Mucosa of rectum (tissue), 2 donors: ENCODE results near the gene NFATC2.
A peak's percentile ranks its signal among the peaks of the same experiment; 100 is the strongest.
"Not testable (repeated sequence)": the region's sequence is repeated elsewhere in the genome, so short reads cannot be mapped to it uniquely, and the experiment has no call there.

Source experiments
- H3K27ac ChIP-seq, 2 donors: one replicate each; pipeline ENCODE4 v1.7.0; 2013; ENCODE audit warnings: inconsistent platforms in 2 of 2, low read depth in 2 of 2, low read length in 2 of 2
- H3K27me3 ChIP-seq, 2 donors: one replicate each; pipeline ENCODE4 v1.7.0; 2013; ENCODE audit warnings: low read length in 2 of 2; ENCODE audit not compliant: control insufficient read depth in 2 of 2, insufficient read depth in 2 of 2
- H3K36me3 ChIP-seq, 2 donors: one replicate each; pipeline ENCODE4 v1.7.0; 2013; ENCODE audit warnings: low read length in 2 of 2; ENCODE audit not compliant: control insufficient read depth in 2 of 2, insufficient read depth in 2 of 2
- H3K4me1 ChIP-seq, 2 donors: one replicate each; pipeline ENCODE4 v1.7.0; 2013; ENCODE audit warnings: low read length in 2 of 2, mild to moderate bottlenecking in 1 of 2; ENCODE audit not compliant: control insufficient read depth in 2 of 2, insufficient read depth in 2 of 2
- H3K4me3 ChIP-seq, 2 donors: one replicate each; pipeline ENCODE4 v1.7.0; 2013; ENCODE audit warnings: low read length in 2 of 2
- H3K9ac ChIP-seq, 2 donors: one replicate each; pipeline ENCODE4 v1.7.0; 2013; ENCODE audit warnings: low read length in 2 of 2, low read depth in 1 of 2, mild to moderate bottlenecking in 1 of 2
- H3K9me3 ChIP-seq, 2 donors: one replicate each; pipeline ENCODE4 v1.7.0; 2013; ENCODE audit warnings: low read length in 2 of 2; ENCODE audit not compliant: control insufficient read depth in 2 of 2
- donor health status: healthy.
- donor health status: Normal muscosa, but diverticular disease.

The NFATC2 gene

DNA sequence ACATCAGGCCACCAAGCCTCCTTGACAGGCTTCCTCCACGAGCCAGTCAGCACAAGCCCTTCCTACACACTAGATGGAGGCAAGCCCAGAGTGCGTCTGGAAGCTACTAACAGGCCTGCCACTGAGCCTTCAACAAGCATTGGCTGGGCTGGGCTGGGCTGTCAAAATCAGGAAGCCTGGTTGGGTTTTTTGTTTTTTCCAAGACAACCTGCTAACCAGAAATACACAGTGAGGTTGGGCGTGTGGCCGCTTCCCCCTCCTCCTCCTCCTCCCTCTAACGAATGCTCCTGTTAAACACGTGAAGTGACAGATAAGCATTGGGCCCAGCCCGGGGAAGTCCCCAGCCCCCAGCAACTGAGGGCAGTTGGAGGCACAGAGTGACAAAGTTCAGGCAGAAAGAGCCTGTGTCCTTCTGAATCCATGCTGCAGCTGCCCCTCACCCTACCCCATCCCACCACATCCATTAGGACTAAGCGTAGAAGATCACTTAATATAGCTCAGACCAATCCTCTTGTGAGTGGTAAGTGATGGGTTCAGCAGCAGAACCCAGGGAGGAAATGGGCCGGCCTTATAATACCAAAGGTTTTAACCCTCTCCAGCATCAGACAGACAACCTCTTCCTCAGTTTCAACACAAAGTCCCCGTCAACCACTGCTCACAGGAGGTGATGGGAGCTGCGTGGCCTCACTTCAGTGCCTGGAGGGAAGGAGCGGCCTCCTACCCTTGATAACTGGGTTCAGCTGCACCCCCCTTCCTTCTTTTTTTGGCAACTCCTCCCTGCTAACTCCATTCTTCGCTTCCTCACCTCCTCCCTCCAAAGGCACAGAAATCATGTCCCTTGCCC, 1.1 kb downstream of the NFATC2 start:
- no peaks in the 10 kb centered on the region for H3K9me3 ChIP-seq
- H3K36me3 ChIP-seq = peaks cover 0 to 7% of the 10 kb centered on the region in 2 donors
- peak overlapping the region; percentile 49 to 76 for H3K4me3 ChIP-seq
- peaks cover 20 to 31% of the 10 kb centered on the region in 2 donors for H3K4me1 ChIP-seq
- H3K27ac ChIP-seq = peak overlapping the region; percentile 56 to 75
- peaks cover 0 to 3% of the 10 kb centered on the region in 2 donors for H3K27me3 ChIP-seq
- H3K9ac ChIP-seq = peak overlapping the region; percentile 67 to 76

DNA sequence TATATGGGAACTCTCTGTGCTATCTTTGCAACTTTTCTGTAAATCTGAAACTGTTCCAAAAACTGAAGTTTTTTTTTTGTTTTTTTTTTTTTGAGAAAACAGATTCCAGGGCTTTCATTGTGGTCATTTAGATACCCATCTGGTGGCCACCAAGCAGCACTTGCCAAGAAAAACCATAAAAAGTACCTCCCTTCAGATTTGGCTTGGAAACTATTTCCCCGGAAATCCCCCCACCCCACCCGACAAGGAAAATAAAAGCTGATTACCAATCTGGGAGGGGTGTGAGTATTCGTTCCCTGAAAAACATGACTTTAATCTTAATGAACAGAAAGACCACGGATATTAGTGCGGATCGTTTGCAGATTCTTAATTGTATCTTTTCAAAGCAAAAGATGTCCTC, 1.9 kb downstream of the NFATC2 start:
- H3K9ac ChIP-seq = peak overlapping the region; percentile 1 to 2
- peaks cover 0 to 3% of the 10 kb centered on the region in 2 donors for H3K27me3 ChIP-seq
- H3K27ac ChIP-seq = peak overlapping the region; percentile 56 to 75
- peak overlapping the region in 1 of 2 donors; percentile 76 for H3K4me3 ChIP-seq
- peaks cover 20 to 33% of the 10 kb centered on the region in 2 donors for H3K4me1 ChIP-seq
- H3K36me3 ChIP-seq = peaks cover 0 to 7% of the 10 kb centered on the region in 2 donors
- no peaks in the 10 kb centered on the region for H3K9me3 ChIP-seq

DNA sequence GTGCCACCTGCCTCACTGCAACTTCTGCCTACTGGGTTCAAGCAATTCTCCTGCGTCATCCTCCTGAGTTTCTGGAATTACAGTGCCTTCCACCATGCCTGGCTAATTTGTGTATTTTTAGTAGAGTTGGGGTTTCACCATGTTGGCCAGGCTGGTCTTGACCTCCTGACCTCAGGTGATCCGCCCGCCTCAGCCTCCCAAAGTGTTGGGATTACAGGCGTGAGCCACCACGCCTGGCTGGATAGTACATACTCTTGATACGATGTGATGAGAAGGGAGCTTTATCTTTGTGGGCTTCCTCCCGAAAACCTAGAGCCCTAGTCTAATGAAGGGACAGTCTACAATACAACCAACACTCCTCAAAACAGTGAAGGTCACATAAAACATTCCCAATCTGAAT, 2.4 kb downstream of the NFATC2 start:
- Histone ChIP-seq H3K4me3 (peak overlapping the region in 1 of 2 donors; percentile 31), H3K4me1 (peaks cover 20 to 34% of the 10 kb centered on the region in 2 donors)
- not testable (repeated sequence) for H3K27ac ChIP-seq

DNA sequence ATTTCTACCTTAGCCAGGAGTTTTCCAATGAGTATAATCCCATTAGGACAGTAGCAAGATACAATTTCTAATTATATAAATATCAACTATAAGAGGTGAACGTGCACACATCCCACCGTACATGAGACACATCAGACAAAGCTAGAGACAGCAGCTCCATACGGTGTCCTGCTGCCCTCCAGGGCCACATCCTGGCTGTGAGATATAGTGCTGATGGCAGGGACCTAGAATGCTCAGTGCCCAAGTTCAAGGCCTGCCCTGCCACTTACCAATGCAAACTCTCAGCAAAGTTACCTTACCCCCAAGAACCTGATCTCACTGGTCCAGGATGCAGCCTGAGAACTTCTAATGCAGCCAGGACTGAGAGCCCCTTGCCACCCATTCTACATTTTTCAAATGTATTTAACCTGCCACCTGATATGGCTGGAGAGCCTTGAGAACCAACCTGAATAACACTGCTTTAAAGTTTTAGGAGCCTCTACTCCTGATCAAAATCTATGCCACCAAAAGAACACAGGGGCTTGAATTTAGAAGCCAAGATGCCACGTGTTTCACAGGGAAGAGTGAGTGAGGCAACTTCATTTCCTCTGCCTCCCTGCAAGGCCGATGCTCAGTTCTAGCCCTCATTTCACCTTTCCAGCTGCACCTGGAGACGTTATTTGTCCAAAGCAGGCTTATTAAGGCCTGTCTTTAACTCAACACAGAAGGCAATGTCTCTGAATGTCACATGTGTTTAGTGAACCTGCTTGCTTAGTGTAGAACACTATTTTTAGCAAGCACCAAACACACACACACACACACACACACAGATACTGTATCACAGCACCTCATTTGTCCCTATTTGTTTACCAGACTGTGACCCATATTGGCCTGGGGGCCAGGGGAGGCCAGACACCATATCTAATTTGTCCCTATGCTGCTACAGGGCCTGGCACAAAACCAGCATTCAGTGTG, 6.1 kb downstream of the NFATC2 start:
- Histone ChIP-seq H3K27me3 (no peaks in the 10 kb centered on the region), H3K9ac (no peak overlapping the region), H3K36me3 (peaks cover 0 to 7% of the 10 kb centered on the region in 2 donors), H3K4me1 (peaks cover 10 to 26% of the 10 kb centered on the region in 2 donors), H3K9me3 (no peaks in the 10 kb centered on the region), H3K4me3 (no peak overlapping the region), H3K27ac (no peak overlapping the region)

More for the DNA sequence above, 2.4 kb downstream of the NFATC2 start:
- H3K9ac ChIP-seq, H3K9me3 ChIP-seq, H3K36me3 ChIP-seq, H3K27me3 ChIP-seq: not testable (repeated sequence)

DNA sequence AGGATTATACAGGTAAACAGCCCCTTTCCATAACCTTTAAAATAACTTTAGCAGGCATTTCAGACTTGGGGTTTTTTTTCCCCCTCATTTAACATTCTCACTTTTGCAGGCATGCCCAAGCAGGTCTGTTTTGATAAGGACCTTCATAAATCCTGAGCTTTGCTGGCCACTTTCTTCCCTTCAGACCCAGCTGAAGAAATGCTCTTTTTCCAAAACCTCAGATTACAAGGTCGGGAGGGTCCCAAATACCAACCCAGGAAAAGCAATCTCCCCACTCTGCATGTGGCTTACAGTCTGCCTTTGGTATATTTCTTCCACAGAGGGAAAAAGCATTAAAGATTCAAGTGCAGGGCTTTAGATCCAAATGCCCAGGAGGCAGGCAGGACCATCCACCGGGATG, 6.8 kb downstream of the NFATC2 start:
- Histone ChIP-seq H3K4me3 (no peak overlapping the region), H3K4me1 (peaks cover 4 to 19% of the 10 kb centered on the region in 2 donors), H3K9ac (no peak overlapping the region), H3K27ac (no peak overlapping the region), H3K9me3 (no peaks in the 10 kb centered on the region), H3K27me3 (no peaks in the 10 kb centered on the region), H3K36me3 (peaks cover 0 to 7% of the 10 kb centered on the region in 2 donors)

DNA sequence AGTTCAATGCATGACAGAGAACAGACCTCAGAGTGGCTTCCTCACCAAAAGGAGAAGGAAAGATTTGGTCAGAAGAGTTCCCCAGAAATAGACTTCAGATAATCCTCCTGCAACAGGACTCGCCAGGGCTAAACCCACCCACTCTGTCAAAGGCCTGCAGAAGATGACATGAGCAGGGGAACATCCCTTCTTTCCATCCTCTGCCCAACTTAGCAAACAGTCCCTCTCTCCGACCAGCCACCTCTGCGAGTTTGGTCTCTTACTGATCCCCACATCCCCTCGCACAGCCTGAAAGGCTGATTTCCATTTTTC, 7.5 kb downstream of the NFATC2 start:
- H3K9me3 ChIP-seq = no peaks in the 10 kb centered on the region

DNA sequence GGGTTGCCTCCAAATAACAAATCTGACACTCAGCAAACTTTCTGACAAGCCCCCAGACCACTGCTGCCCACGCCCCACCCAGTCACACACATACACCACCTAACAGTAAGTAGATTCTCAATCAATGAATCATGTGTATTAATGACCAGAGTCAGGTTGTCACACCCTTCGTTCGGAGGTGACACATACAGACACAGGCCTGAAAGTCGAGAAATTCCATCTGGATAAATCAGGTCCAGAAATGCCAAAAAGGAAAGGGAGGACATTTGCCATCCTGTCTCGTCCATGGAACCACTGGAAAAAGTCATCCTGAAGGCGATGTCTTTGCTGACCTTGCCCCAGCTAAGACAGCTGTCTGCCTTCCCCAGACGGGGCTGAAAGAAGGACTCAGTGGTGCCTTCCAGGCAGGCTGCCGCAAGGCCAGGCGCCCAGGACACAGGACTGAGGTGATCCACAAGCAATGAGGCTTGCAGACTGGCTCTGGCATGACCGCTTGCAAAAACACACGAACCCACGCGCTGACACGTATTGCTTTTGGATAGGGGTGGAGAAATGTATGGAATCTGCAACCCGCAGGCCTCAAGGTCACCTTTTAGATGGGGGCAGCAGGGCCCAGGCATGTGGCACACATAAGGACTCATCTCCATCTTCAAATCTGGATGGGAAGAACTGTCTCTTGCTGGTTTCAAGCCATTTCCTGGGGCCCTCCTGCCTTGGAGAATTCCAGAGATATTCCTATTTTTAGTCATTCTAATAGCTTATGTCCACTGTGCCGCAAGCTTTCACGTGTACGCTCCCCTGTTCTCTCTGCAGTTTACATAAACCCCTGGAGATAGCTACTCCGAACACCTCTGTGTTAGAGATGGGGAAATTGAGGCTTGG, 9.0 kb downstream of the NFATC2 start:
- no peak overlapping the region for H3K9ac ChIP-seq
- no peak overlapping the region for H3K4me3 ChIP-seq
- H3K9me3 ChIP-seq = no peaks in the 10 kb centered on the region
- H3K4me1 ChIP-seq = peaks cover under 1 to 9% of the 10 kb centered on the region in 2 donors
- peak overlapping the region; percentile 38 to 42 for H3K27ac ChIP-seq
- H3K36me3 ChIP-seq = peaks cover 0 to 3% of the 10 kb centered on the region in 2 donors
- no peaks in the 10 kb centered on the region for H3K27me3 ChIP-seq

More for the DNA sequence above, 7.5 kb downstream of the NFATC2 start:
- H3K4me1 ChIP-seq = peaks cover under 1 to 14% of the 10 kb centered on the region in 2 donors
- no peak overlapping the region for H3K9ac ChIP-seq
- peaks cover 0 to 7% of the 10 kb centered on the region in 2 donors for H3K36me3 ChIP-seq
- no peaks in the 10 kb centered on the region for H3K27me3 ChIP-seq
- H3K4me3 ChIP-seq = no peak overlapping the region
- H3K27ac ChIP-seq = peak overlapping the region; percentile 2 to 3

DNA sequence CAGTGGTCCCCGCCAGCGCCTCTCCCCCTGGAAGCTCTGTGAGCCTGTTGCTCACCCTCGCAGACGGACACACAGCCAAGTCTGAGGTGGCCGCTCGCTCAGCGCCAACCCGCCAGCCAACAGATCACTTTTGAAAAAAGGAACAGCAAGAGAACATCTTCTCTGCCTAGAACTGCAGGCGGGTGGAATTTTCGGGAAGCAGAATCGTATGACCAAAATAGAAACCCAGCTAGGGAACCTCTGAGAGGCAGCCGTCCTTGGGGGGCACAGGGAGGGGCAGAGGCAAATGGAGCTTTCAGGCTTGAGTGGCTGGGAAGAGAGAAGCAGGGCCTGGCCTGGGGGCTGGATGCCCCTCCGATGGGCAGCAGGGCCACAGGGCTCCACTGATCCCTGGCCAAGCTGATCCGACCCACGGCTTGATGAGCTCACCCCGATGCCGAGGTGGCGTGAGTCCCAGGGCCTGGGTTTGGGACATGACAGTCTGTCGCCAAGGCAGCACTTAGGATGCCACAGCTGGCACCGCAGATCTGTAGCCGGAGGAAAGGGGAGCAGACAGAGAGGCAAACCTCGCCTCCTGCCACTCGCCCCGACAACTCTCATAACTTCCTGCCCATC, 9.8 kb downstream of the NFATC2 start:
- Histone ChIP-seq H3K9ac (no peak overlapping the region), H3K36me3 (peaks cover 0 to 3% of the 10 kb centered on the region in 2 donors), H3K27me3 (no peaks in the 10 kb centered on the region), H3K4me1 (peaks cover 3 to 13% of the 10 kb centered on the region in 2 donors), H3K27ac (peak overlapping the region; percentile 38 to 42), H3K9me3 (no peaks in the 10 kb centered on the region), H3K4me3 (no peak overlapping the region)

DNA sequence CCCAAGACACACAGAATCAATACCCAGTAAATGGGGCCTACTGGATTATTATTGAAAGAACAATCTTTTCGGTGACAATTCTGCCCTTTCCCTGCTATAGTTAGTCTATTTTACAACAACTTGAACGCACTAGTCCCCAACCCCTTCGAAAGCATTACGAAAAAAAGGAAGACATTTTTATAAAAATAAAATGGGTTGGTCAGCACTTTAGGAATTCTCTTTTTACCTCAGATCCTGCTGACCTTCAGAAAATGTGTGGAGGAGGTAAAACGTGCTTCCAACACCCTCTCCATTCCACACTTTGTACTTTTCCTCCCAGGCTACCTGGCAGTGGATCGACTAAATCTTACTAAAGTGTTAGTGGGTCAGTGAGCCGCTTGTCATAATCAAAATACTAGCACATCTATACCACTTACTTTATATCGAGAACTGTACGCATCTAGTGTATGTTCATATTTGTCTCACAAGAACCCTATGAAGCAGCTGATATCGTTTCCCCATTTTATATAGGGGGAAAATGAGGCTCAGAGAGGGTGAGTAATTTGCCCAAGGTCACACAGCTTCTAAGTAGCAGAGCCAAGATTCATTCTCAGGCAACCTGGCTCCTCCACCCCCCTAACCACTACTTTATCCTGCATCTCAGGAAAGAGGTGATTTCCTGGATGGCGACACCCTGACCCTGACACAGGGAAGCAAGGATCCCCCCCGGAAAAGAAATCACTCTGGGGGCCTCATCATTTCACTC, 10.6 kb downstream of the NFATC2 start:
- H3K9me3 ChIP-seq = no peaks in the 10 kb centered on the region
- H3K36me3 ChIP-seq = peaks cover 0 to 3% of the 10 kb centered on the region in 2 donors
- peak overlapping the region; percentile 12 to 29 for H3K27ac ChIP-seq
- H3K4me3 ChIP-seq = no peak overlapping the region
- no peaks in the 10 kb centered on the region for H3K27me3 ChIP-seq
- H3K9ac ChIP-seq = no peak overlapping the region
- H3K4me1 ChIP-seq = peaks cover 3 to 13% of the 10 kb centered on the region in 2 donors
